ELF-1 (cell line): ENCODE results near the gene METRN.
A peak's percentile ranks its signal among the peaks of the same experiment; 100 is the strongest.

Experiments used
- DNase-seq: peaks from one replicate; pipeline ENCODE4 v3.0.0-alpha.2; 2016; ENCODE audit warnings: low read depth, low spot score

Gene METRN

DNA sequence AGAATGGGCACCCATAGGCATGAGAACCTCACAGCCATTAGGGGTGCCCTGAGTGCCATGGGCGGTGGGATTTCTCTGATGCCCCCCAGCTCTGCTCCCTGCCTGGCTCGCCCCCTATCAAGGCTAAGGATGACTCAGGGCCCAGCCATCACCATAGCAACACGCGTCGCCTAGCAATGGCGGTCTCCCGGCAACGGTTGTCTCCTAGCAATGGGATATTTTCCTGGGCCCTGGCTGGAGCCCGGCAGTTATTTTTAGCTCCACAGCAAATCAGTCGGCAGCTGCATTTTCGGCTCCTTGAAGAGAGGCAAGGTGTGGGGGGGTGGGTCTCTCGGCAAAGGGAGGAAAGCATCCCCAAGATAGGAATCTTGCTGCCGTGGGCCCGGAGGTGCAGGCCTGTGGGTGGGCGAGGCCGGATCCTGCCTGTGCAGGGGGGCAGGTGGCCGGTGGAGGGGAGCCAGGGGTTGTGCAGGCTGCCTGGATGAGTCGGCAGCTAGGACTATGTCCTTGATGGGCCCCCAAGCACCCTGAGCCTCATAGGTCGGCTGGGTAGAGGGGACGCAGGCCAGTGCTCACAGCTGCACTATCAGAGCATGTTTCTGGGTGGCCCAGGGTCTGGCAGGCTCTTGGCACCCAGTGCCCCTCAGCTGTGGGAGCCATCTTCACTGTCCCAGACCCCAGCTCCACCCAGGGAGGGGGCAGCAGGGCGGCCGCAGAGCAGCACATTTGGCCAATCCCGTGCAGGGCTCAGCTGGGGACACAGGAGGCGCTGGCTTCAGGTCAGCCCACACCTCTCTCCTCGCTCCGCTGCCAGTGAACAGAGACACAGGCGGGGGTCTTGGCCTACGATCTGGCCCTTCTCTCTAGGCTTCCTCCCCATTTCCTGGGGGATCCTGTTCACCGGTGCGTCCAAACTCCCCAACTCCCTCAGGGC, 5.1 kb upstream of the METRN start:
- peak; percentile 89 for DNase-seq

DNA sequence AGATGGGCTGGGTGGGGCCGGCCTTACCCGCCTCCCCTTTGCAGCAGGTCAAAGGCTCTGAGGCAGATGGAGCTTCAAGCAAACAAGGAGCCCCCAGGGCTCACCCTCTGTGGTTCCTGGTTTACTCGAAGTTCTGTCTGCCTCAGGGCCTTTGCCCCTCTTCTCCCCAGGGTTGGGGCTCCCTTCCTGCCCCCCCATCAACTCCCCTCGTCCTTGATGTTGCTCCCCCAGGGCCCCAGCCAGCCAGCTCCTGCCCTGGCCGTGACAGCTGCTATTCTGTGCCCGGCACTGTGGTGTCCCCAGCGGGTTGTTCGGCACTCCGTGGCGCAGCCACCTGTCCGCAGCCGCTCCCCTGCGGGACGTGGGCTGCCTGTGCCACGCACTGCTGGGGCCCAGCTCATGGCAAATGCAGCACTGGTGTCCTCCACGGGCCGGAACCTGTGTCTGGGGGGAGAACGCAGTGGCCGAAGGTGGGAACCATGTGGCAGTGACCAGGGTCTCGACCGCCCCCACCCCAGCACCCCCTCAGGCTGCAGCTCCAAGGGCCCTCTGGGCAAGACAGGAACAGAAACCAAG, 4.3 kb upstream of the METRN start:
- no peak for DNase-seq

DNA sequence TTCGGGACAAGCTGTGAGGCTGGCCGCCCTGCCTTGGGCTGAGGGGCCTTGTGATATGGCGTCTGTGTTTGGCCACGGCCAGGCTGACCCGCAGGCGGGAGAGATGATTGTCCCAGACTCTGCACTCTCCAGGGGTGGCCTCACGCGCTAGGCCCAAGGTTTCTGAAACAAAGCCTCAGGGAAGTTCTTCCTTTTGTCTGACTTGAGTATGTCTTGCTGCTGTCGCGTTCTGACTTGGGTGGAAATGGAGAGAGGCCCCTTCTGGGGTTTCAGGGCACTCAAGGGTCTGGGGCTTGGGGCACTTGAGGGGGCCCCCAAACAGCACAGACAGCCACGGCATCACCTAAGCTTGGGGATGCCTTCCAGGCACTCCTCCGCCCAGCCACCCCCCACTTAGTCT, 3.8 kb upstream of the METRN start:
- DNase-seq: no peak

DNA sequence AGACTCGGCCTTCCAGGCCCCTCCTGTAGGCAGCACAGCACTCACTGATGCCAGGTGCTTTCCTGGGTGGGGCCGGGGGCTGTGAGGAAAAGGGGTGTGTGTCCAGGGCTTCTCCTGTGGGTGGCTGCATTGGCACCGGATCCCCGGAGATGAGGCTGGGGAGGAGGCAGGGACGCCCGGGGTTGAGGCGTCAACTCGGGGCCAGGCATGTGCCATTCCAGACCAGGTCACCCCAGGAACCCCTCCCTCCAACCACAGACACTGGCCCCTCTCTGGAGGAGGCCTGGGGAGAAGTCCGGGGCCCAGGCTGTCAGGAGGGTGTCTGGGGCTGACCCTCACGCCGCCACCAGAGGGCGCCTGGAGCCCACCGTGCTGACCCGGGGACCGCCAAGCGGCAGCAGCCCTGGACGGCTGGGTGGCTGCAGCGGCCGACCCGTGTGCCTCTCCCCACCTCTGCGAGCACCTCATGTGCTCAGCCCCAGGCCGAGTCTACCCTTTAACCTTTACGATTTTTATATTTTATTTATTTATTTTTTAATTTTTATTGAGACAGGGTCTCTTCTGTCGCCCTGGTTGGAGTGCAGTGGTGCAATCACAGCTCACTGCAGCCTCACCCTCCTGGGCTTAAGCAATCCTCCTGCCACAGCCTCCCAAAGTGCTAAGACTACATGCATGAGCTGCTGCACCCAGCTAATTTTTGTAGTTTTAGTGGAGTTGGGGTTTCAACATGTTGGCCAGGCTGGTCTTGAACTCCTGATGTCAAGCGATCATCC, 3.2 kb upstream of the METRN start:
- DNase-seq: peak; percentile 91

DNA sequence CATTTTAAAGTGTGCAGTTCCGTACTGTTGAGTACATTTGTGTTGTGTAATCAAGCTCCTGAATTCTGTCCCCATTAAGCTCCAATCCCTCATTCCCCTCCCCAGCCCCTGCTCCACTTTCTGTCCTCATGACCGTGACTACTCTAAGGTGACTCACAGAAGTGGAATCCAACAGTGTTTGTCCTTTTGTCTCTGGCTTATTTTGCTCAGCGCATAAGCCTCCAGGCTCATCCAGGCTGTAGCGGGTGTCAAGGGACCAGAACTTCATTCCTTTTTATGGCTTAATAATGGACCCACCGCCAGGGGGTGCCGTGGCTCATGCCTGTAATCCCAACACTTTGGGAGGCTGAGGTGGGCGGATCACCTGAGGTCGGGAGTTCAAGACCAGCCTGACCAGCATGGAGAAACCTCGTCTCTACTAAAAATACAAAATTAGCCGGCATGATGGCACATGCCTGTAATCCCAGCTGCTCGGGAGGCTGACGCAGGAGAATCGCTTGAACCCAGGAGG, 2.1 kb upstream of the METRN start:
- DNase-seq: peak; percentile 98

DNA sequence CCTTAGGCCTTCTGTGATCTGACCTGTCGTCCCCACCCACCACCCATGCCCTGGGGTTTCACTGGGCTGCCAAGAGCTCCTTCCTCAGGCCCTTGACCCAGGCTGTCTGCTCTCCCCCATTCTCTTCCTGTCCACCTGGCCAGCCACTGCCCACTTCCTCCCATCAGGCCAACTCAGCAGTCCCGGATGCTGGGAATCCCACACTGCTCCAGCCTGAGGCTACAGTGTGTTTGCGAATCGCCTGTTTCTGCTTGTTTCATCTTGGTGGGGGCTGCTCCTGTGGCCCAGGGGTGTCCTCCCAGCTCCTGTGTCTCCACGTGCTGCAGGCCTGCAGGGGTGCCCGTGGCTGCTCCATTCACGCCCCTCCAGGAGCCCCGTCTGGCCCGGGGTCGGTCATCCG, 839 bp upstream of the METRN start:
- DNase-seq: peak; percentile 47

DNA sequence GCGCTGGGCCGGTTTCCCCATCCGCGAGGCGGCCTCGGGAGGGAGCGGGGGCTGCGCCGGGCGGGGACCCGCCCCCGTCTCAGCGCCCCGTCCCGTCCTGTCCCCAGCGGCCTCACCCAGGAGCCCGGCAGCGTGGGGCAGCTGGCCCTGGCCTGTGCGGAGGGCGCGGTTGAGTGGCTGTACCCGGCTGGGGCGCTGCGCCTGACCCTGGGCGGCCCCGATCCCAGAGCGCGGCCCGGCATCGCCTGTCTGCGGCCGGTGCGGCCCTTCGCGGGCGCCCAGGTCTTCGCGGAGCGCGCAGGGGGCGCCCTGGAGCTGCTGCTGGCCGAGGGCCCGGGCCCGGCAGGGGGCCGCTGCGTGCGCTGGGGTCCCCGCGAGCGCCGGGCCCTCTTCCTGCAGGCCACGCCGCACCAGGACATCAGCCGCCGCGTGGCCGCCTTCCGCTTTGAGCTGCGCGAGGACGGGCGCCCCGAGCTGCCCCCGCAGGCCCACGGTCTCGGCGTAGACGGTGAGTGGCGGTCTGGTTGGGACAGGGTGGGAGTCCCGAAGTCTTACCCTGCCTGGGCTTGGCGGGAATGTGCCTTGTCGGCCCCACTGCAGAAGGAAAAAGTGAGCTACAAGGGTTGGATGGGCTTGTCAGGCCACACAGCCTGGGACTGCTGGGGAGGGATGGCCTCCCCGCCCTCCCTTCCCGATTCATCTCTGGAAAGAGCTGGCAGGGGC, 720 bp downstream of the METRN start:
- DNase-seq: no peak

DNA sequence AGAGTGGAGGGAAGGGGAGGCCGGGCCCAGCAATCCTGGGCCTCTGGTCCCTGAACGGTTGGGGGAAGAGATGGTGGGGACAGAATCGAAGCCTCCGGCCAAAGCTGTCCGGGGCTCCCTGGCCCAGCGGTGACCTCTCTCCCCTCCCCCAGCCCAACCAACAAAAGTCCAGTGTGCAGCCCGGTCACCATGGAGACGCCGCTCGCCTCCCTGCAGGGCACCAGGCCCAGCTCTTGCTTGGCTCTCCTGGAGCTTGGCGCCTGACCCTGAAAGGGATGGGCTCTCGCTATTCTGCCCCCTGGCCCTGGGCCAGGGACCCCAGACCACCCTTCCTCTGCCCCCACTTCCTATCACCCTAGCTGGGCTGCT, 1.3 kb downstream of the METRN start:
- peak; percentile 94 for DNase-seq

DNA sequence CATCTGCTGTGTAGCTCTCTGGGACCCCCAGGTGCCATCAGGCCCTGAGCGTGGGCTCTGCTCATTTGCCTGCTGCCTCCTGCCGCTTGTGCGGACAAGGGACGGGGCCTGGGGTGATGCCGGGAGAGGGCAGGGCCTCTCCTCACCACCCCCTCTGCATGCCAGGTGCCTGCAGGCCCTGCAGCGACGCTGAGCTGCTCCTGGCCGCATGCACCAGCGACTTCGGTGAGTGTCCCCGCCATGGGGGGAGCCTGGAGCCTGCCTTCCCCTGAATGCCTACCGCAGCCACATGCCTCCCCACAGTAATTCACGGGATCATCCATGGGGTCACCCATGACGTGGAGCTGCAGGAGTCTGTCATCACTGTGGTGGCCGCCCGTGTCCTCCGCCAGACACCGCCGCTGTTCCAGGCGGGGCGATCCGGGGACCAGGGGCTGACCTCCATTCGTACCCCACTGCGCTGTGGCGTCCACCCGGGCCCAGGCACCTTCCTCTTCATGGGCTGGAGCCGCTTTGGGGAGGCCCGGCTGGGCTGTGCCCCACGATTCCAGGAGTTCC, 1.9 kb downstream of the METRN start:
- no peak for DNase-seq

DNA sequence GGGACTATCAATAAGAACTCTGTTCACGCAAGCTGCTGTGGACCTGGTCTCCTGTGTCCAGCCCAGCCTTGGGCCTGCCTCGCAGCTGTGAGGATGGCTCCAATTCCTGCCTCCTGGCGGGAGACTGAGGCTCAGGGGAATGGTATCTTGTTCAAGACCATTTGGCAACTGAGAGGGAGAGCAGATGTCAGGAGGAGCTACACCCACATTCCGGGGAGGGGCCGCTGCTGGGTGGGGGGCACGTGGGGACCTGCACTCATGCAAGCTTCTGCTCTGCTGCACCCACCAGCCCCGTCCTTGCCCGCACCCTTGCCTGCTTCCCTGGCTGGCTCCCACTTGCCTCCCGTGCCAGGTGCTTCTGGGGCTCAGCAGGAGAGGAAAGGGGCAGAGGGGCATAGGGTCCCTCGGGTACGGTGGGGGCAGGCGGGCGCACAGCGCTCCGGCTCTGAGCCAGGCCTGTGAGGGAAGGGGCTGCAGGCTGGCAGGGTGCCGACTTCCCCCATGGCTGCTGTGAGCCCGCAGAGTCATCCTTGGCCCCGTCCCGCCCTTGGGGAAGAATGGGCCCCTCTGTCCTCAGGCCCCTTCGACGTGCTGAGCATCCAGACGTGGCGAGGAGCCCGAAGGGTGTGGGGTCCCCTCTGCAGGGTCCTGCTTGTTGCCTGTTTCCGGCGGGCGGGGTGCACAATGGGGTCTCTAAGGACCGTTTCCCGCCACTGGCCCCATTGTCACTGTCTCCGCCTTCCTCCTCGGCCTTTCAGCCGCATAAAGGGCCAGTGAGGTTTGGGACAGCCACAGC, 2.7 kb downstream of the METRN start:
- DNase-seq: no peak

DNA sequence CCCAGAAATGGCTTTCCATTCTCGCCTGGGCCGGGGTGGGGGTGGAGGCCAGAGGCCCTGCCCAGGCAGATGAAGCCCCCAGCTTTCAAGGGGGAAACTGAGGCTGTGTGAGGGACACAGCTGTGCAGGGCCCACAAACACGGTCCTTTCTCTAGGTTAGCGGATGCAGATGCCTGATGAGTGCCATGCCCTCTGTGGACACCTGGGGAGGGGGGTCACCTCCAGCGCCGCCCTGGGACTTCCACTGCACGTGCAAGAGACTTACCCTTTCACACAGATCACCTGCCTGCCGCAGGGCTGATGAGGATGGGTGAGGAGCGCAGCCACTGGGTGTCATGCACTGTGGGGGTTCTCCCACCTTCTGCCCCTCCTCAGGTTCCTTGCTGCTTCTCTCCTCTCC, 3.5 kb downstream of the METRN start:
- no peak for DNase-seq

DNA sequence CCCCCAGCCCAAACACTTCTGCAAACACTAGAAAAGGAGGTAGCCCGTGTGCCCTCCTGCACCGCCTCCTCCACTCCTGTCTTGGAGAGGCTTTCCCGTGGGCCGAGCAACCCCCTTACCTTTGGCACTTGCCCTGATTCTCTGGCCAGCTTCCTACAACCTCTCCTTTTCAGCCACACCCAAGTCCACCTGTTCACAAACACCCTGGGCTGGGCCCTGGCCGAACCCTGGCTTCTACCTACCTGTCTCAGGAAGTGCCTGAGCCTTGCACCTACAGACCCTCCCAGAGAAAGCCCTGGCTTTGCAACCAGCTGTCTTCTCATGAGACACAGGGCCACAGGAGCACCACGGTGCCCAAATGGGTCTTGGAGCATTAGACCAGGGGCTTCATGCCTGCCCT, 4.0 kb downstream of the METRN start:
- no peak for DNase-seq

DNA sequence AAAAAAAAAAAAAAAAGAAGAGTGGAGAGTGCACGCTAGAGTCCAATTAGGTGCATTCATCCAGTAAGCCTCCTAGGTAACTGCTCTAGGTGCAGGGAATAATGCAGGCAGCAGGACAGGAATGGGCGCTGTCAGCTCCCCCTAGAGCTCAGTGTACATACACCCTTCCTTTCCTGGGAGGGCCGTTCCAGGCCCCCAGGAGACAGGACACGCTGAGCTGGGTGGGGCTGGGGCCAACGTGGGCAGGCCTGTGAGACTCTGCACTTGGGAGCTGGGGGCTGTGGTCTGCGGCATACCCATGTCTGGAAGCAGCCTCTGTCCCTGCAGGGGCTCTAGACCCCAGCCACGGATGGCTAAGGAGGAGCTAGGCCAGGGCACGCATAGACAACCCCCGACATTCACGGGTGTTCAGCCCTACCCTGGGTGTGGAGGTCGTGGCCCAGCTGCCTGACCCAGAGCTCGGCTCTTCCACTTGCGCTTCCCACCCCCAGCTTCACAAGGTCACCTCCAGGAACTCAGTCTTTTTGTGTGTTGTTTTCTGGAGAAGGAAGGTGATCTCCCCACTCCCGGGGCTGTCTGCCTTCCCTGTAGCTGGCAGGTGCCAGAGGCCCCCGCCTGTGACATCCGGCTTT, 5.0 kb downstream of the METRN start:
- DNase-seq: peak; percentile 43

DNA sequence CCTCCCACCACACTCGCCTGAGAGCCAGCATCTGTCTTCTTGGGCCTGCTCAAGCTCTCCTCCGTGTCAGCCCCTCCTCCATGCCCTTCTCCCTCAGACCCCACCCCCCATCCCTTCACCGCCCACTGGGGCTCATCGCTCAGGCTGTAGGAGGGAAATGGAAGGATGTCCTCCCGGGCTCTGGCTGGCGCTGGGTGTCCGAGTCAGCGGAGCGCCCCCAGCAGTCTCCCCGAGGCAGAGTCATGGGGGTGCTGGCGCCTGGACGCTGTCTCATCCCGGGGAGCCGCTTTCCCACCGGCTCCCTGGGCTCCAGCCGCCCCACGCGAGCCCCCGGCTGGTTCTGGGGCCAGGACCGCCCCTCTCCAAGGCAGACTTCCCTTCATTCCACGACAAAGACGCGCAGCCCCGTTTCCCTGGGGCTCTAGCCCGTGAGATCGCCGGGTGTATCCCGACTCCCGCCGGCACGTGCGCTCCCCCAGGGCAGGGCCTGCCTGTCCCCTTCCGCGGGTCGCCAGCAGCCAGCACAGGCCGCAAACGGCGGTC, 5.6 kb downstream of the METRN start:
- DNase-seq: peak; percentile 76

DNA sequence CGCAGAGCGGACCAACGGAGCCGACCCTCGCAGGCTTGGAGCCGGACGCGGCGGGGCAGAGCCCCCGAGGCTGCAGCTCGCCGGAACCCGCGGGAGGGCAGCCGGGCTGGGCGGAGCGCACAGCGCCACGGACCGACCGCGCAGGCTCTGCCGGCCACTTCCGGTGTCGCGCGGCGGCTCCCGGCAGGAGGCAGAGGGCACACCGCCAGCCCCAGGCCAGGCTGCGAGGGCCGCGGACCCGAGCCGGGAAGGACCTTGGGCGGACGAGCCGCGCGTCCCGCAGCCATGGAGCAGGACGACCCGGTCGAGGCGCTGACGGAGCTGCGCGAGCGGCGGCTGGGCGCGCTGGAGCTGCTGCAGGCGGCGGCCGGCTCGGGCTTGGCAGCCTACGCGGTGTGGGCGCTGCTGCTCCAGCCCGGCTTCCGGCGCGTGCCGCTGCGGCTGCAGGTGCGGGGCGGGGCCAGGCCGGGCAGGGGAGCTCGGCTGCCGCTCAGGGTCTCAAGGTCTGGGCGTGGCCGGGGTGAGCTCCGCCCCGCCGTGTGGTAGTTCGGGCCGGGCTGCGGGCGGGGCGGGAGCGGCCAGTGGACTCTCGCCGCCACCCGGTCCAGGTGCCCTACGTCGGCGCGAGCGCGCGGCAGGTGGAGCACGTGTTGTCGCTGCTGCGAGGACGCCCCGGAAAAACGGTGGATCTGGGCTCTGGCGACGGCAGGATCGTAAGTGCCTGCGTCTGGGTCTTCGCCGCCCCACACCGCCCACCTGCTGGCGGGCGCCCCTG, 6.3 kb downstream of the METRN start, which contains the start of gene ANTKMT:
ANTKMT (plus strand) TSS at position 157 of the 775 bp plus-strand sequence; CDS start at position 286, 129 bp downstream.
- DNase-seq: peak; percentile 96

DNA sequence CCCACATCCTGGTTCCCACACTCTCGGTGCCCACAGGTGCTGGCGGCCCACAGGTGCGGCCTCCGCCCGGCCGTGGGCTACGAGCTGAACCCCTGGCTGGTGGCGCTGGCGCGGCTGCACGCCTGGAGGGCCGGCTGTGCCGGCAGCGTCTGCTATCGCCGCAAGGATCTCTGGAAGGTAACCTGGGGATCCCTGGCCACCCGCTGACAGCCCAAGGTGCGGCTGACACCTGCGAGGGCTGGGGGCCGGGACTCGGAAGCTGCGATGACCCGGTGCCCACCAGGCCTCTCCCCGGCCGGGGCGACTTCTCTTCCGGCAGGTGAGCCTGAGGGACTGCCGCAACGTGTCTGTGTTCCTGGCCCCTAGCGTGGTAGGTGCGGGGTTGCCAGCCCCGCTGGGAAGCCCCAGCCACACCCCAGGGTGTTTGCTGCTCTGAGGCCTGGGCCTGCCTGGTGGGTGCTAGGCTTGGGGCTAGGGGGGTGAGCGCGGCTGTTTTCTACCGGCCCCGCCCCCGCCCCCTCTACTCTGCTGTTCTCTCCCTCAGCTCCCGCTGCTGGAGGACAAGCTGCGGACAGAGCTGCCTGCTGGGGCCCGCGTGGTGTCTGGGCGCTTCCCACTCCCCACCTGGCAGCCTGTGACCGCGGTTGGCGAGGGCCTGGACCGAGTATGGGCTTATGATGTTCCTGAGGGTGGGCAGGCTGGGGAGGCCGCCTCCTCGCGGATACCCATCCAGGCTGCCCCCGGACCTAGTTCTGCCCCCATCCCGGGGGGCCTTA, 7.0 kb downstream of the METRN start:
- DNase-seq: no peak

DNA sequence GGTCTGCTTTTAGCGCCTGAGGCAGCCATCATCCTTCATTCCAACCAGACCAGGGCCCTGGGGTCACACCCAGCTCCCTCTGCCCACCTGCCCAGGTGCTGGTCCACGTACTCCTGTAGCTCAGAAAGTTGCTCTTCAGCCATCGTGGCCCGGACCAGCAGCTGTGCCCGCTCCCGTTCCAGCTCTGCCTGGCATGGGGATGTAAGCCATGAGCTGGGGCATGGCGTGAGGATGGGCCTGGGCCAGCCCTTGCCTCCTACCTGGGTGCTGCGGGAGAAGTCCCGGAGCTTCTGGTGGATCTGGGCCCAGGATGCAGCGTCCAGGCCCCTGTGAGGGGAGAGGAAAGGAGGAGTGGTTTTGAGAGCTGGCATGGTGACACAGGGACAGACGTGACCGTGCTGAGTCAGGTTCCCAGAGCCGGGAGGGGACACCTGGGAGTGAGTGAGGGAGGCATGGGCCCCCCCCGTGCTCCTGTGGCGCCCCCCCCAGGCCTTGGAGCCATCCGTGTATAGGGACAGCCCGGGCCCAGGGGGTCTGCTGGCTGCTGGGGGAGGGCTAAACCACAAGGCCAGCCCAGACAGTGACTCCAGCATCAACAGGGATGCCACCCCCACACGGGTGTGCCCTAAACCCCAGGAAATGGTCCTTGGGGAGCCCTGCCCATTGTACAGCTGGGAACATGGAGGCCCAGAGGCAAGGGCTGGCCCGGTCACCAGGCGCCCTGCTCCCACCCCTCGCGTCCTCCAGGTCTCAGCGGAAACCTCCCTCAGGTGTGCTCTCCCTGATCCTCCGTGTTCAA, 8.1 kb downstream of the METRN start:
- DNase-seq: no peak
